IPS-18a (cell line): ENCODE results near the gene SLC2A6.

Experiments used
- H3K27ac ChIP-seq: one replicate; pipeline ENCODE4 v1.5.1; 2013; ENCODE audit warnings: low read length
- H3K27me3 ChIP-seq: one replicate; pipeline ENCODE4 v1.6.1; 2013; ENCODE audit warnings: mild to moderate bottlenecking, low read length; ENCODE audit not compliant: control insufficient read depth, insufficient read depth
- H3K36me3 ChIP-seq: one replicate; pipeline ENCODE4 v1.6.1; 2013; ENCODE audit warnings: low read depth, low read length; ENCODE audit not compliant: control insufficient read depth
- H3K4me1 ChIP-seq: one replicate; pipeline ENCODE4 v1.6.1; 2013; ENCODE audit warnings: low read depth, low read length; ENCODE audit not compliant: control insufficient read depth
- H3K4me3 ChIP-seq: one replicate; pipeline ENCODE4 v1.5.1; 2013; ENCODE audit warnings: low read length
- H3K9ac ChIP-seq: one replicate; pipeline ENCODE4 v1.6.1; 2013; ENCODE audit warnings: mild to moderate bottlenecking, low read length, moderate library complexity
- H3K9me3 ChIP-seq: one replicate; pipeline ENCODE4 v1.6.1; 2013; ENCODE audit warnings: low read depth, low read length; ENCODE audit not compliant: control insufficient read depth

Gene SLC2A6

DNA sequence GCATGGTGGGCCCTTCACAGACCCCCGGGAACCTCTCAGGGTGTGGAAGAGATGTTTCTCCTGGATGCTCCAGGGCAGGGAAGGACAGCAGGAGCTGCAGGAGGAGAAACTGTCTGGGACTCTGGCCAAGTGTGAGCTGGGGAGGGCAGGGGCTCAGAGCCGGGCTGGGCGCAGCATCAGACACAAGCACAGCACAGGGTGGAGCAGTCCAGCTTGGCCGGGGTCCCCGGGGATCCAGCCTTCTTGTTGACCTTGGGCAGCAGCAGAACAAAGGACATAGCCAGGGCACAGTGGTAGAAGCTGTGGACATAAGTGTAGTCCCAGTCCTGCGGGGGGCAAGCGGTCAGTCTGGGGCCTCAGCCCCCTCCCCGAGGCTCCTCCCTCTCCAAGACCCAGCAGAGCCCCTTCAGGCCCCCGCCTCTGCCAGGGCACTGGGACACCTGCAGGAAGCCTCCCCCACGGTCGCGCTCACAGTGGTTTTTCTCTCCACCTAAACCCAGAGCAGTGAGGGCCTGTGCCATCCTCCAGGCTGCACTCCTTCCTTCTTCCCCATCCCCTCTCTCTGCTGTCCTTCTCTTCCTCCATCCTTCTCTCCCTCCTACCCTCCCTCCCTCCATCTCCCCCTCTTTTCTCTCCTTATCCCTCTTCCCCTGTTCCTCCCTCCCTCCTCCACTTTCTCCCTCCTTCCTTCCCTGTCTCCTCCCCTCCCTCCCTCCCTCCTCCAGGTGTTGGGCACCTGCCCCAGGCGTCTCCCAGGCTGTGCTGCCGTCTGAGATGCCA is 35.8 kb upstream of the SLC2A6 start:
- H3K36me3 ChIP-seq = no peaks in the 10 kb centered on the region
- H3K9me3 ChIP-seq = no peaks in the 10 kb centered on the region
- peaks cover 5% of the 10 kb centered on the region for H3K4me1 ChIP-seq
- no peak overlapping the region for H3K9ac ChIP-seq
- no peak overlapping the region for H3K27ac ChIP-seq
- H3K4me3 ChIP-seq = no peak overlapping the region
- H3K27me3 ChIP-seq = no peaks in the 10 kb centered on the region

DNA sequence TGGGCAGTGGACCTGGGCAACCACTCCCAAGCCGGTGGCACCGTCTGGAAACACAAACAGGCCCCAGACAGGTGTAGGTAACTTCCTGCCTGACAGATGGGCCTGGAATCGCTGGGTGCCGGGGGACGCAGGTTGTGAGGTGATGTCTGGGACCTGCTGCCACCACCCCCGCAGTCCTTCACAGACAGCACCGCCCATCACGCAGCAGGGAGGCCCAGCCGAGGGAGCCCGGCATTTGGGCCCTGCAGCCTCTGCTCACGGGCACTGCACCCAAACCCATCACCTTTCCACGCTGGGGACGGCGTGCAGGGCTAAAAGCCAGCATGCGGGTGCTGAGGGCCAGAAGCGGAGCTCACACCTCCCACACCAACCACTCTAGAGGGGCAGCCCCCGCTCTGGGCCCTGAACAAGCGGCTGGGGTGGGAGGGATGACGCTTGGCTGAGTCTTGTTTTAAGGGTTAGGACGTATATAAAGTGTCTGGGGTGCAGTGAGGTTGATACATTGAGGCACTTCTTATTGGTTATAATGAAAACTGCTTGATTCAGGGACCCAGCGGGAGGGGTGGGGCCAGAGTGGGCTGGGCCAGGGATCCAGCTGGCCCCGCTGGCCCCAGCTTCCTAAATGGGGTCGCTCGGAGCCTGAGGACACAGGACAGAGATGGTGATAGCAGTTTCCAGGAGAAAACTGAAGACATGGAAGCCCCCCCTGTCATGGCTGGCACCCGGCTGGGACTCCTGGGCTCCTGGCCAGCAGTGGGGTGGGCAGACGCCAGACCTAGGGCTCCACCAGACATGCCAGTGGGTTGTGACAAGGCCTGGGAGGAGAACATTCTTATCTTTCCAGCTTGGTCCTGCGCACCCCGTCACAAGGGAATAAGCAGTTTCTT is 34.6 kb upstream of the SLC2A6 start:
- no peaks in the 10 kb centered on the region for H3K9me3 ChIP-seq
- H3K27me3 ChIP-seq = no peaks in the 10 kb centered on the region
- no peak overlapping the region for H3K4me3 ChIP-seq
- no peak overlapping the region for H3K9ac ChIP-seq
- no peaks in the 10 kb centered on the region for H3K36me3 ChIP-seq
- H3K27ac ChIP-seq = no peak overlapping the region
- H3K4me1 ChIP-seq = peaks cover 14% of the 10 kb centered on the region

DNA sequence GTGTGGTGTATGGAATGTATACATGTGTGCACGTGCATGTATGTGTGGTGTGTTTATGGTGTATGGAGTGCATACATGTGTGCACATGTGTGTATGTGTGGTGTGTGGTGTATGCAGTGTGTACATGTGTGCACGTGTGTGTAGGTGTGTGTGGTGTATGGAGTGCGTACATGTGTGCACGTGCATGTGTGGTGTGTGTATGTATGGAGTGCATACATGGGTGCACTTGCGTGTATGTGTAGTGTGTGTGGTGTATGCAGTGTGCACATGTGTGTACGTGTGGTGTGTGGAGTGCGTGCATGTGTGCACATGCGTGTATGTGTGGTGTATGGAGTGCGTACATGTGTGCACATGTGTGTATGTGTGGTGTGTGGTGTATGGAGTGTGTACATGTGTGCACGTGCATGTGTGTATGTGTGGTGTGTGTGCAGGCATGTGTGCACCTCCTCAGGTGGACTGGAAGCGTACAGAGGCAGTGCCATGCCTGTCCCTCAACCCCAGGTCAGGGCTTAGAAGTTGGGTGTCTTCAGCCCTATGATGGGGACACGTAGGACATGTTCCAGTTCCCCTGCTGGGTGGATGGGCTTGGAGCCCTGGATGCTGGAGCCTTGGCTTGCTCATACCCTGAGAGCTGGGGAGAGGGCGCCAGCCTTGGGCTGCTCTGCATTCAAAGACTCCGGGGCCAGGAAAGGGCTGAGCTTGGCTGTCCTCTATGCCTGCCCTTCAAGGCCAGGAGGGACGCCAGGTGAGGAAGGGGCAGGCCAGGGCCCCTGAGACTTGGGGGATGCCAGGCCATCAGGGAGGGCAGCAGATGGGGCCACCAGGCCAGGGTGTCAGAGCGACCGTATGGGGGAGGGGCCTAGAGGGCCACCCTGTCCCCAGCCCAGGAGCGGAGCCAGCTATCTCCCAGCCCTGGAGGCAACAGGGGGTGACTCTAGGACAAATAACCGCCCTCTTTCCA is 33.6 kb upstream of the SLC2A6 start:
- H3K9me3 ChIP-seq = no peaks in the 10 kb centered on the region
- H3K27ac ChIP-seq = no peak overlapping the region
- peaks cover 14% of the 10 kb centered on the region for H3K4me1 ChIP-seq
- H3K27me3 ChIP-seq = no peaks in the 10 kb centered on the region
- no peak overlapping the region for H3K9ac ChIP-seq
- H3K4me3 ChIP-seq = no peak overlapping the region
- no peaks in the 10 kb centered on the region for H3K36me3 ChIP-seq

GRCh38 chr9:133511607-133512006 is 32.7 kb upstream of the SLC2A6 start:
- Histone ChIP-seq H3K9ac (no peak overlapping the region), H3K9me3 (no peaks in the 10 kb centered on the region), H3K27ac (no peak overlapping the region), H3K27me3 (no peaks in the 10 kb centered on the region), H3K4me1 (peaks cover 14% of the 10 kb centered on the region), H3K36me3 (no peaks in the 10 kb centered on the region), H3K4me3 (no peak overlapping the region)

DNA sequence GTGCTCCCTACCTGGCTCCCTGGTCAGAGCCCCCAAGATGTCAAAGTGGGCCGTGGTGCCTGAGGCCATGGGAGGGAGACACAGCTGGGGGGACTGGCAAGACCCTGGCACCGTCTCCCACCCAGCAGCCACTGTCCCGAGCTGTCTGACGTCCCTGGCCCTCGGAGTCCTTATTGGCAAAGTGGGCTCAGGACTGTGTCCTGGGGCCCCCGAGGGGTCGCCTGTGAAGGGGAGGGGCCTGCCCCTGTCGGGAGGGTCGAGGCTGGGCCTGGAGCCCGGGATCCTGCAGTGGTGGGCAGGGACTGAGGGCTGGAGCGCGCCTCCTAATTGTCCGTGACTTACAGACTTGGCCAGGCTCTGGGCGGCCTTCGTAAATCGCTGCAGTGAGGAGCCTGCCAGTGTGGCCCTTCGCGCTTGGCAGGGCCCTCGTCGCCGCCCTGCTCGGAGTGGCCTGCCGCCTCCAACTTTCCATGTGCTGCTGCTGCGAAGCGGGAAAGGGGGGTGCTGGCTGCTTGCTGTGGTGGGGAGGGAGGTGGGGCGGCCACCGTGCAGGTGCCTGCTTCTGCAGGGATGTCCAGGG is 32.1 kb upstream of the SLC2A6 start:
- Histone ChIP-seq H3K4me3 (no peak overlapping the region), H3K27me3 (no peaks in the 10 kb centered on the region), H3K9me3 (no peaks in the 10 kb centered on the region), H3K27ac (no peak overlapping the region), H3K4me1 (peaks cover 14% of the 10 kb centered on the region), H3K9ac (no peak overlapping the region), H3K36me3 (no peaks in the 10 kb centered on the region)

DNA sequence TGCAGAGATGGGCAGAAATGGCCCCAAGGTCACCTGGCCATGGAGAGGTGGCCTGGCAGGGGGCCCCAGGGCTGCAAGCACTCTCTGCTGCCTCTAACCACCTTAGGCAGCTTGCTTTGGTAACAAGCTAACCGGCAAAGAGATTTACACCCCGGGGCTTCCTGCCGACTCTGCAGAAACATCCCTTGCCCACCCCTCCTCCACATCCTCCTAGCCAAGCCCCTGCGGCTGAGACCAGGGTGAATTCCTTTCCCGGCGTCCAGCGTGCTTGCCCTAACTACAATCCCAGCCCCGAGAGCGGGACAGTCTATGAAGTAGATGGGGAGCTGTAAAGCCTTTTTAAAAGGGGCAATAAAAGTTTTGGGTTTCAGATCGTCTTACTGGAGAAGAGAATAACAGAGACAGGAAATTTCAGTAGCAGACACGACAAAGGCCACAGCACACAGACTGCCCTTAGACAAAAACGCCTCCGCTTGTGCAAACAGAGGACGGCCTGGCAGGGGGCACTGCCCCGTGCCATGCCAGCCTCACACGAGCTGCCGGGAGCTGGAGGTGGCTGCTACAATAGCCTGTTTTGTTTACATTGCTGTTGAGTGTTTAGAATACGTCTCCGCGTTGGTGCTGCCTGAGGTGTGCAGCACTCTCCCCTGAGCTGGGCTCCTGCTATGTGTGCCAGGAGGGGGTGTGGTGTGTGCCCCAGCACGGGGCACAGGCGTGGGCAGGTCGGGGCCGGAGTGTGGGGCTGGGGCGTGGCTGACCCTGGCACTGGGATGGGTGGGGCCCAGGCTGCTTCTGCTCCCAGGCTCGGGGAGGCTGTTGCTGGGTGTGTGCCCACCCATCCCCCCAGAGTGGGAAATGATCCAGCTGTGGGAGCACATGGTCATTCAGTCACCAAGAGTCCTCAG is 30.5 kb upstream of the SLC2A6 start:
- Histone ChIP-seq H3K4me3 (peak overlapping the region; percentile 37), H3K27ac (no peak overlapping the region), H3K4me1 (peaks cover 14% of the 10 kb centered on the region), H3K9me3 (no peaks in the 10 kb centered on the region), H3K27me3 (no peaks in the 10 kb centered on the region), H3K9ac (no peak overlapping the region), H3K36me3 (no peaks in the 10 kb centered on the region)

GRCh38 chr9:133508046-133508445 is 29.1 kb upstream of the SLC2A6 start:
- no peaks in the 10 kb centered on the region for H3K36me3 ChIP-seq
- no peaks in the 10 kb centered on the region for H3K9me3 ChIP-seq
- no peak overlapping the region for H3K27ac ChIP-seq
- H3K9ac ChIP-seq = no peak overlapping the region
- H3K4me1 ChIP-seq = peaks cover 14% of the 10 kb centered on the region
- H3K27me3 ChIP-seq = no peaks in the 10 kb centered on the region
- no peak overlapping the region for H3K4me3 ChIP-seq

DNA sequence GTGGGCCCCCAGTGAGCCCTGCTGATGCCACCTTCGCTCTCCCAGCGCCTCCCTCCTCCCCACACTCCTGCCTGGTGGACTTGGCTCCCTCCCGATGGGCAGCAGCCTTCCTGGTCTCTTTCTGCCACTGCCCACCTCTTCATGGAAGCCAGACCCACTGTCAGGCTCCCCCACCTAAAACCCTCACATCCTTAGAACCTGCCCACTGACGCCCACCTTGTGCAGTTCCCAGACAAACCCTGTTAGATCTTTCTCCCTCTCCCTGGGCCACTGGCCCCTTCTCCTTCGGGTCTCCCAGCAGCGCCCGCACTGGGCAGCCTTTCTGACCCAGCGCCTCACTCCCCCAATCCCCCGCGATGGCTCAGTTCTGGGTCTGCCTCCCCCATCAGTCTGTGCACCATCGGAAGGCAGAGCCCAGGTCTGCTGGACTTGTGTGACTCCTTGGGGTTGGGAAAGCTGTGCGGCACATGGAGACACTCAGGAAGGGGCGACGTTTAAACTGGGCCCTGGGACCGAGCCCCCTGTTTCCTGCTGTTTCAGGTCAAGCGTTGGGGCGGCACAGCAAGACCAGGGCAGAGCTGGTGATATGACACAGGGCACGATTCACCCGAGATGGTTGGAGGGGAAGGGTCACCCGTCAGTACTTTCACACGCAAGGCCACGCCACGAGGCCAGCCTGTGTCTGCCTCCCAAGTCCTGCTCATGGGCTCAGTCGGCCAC is 28.5 kb upstream of the SLC2A6 start:
- Histone ChIP-seq H3K4me3 (no peak overlapping the region), H3K27me3 (no peaks in the 10 kb centered on the region), H3K36me3 (no peaks in the 10 kb centered on the region), H3K4me1 (peaks cover 14% of the 10 kb centered on the region), H3K27ac (no peak overlapping the region), H3K9ac (no peak overlapping the region), H3K9me3 (no peaks in the 10 kb centered on the region)

DNA sequence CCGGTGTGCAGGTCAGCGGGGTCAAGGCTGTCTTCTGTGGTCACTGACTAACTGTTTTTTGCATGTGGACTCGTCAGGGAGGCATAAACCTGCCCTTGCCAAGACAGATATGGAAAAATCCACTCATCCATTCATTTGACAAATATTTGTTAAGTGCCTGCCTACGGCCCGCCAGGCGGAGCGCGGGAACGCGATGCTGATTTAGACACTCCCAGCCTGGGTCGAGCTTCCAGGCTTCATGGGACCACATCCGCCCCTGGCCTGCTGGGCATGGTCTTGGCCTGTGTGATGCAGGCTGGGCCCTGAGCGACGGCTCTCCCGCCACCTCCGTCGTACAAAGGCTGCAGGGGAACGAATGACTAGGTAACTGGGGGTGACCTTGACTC is 27.7 kb upstream of the SLC2A6 start:
- H3K27ac ChIP-seq = no peak overlapping the region
- no peak overlapping the region for H3K4me3 ChIP-seq
- H3K4me1 ChIP-seq = peaks cover 14% of the 10 kb centered on the region
- no peaks in the 10 kb centered on the region for H3K9me3 ChIP-seq
- H3K27me3 ChIP-seq = no peaks in the 10 kb centered on the region
- H3K9ac ChIP-seq = no peak overlapping the region
- H3K36me3 ChIP-seq = no peaks in the 10 kb centered on the region
